ENCODE results near the gene PRSS33.

- no peak for TF ChIP-seq EP300 (IDR thresholded peaks at IDR 0.05)
- TF ChIP-seq, protein P1, sequence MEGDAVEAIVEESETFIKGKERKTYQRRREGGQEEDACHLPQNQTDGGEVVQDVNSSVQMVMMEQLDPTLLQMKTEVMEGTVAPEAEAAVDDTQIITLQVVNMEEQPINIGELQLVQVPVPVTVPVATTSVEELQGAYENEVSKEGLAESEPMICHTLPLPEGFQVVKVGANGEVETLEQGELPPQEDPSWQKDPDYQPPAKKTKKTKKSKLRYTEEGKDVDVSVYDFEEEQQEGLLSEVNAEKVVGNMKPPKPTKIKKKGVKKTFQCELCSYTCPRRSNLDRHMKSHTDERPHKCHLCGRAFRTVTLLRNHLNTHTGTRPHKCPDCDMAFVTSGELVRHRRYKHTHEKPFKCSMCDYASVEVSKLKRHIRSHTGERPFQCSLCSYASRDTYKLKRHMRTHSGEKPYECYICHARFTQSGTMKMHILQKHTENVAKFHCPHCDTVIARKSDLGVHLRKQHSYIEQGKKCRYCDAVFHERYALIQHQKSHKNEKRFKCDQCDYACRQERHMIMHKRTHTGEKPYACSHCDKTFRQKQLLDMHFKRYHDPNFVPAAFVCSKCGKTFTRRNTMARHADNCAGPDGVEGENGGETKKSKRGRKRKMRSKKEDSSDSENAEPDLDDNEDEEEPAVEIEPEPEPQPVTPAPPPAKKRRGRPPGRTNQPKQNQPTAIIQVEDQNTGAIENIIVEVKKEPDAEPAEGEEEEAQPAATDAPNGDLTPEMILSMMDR (IDR thresholded peaks at IDR 0.05) = no peak
- TF ChIP-seq POLR2A (IDR thresholded peaks at IDR 0.05) = no peak
Measured at GRCh38 chr16:2808181-2808580, 20.8 kb upstream of the PRSS33 start.
